Measurements from ENCODE around the gene HNRNPL. TPM values are rescaled to one million over a fixed set of nuclear protein-coding genes. Genes with fewer than 3 reads are reported as not detected.
"Not testable (repeated sequence)": the region's sequence is repeated elsewhere in the genome, so short reads cannot be mapped to it uniquely, and the experiment has no call there.

The HNRNPL gene
- total and polyA plus RNA-seq, 9 of the 15 experiments (the other 6 are each of a cell fraction or from before 2014, with no cell fraction given): 39.5 to 610 (median 299) TPM

DNA sequence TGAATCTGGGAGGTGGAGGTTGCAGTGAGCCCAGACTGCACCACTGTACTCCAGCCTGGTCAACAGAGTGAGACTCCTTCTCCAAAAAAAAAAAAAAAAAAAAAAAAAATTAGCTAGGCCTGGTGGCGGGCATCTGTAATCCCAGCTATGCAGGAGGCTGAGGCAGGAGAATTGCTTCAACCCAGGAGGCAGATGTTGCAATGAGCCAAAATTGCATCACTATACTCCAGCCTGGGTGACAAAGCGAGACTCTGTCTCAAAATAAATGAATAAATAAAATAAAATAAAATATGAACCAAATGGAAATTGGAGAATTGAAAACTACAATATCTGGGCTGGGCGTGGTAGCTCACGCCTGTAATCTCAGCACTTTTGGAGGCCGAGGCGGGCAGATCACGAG lies 20.6 kb downstream of the HNRNPL start:
- 100% methylated on average over 4 of the region's 7 CpGs for WGBS (ENCODE audit: insufficient coverage, low coverage, missing lambda C conversion rate)
- DNase-seq (ENCODE audit: extremely low read depth in 1 of 4, low spot score in 3 of 4); H4K20me1 ChIP-seq (replicated peaks; ENCODE audit: control insufficient read depth, insufficient read depth, low read length); H3K27ac ChIP-seq (ENCODE audit: extremely low read depth, low read depth, low read length); H3K9me3 ChIP-seq (replicated peaks; ENCODE audit: control insufficient read depth, insufficient read depth, low read depth, low read length); in situ Hi-C loops (cut with MboI); H3K9me1 ChIP-seq (ENCODE audit: control insufficient read depth, insufficient read depth, low read length); H3K27me3 ChIP-seq (ENCODE audit: control insufficient read depth in 2 of 2, insufficient read depth in 2 of 2, low read length in 2 of 2); FAIRE-seq; H3K4me3 ChIP-seq; H3K79me2 ChIP-seq (ENCODE audit: control insufficient read depth, insufficient read depth, low read length); BruUV-seq (replicated peaks); H2AFZ ChIP-seq (ENCODE audit: low read depth, low read length); H3K9ac ChIP-seq (ENCODE audit: insufficient read depth in 1 of 2, low read depth in 2 of 2, low read length in 2 of 2); intact Hi-C loops (cut with micrococcal nuclease); ATAC-seq; H3K4me2 ChIP-seq (ENCODE audit: insufficient read depth, low read length); POLR2A ChIA-PET; CTCF ChIA-PET (ENCODE audit: low intra/inter-chr PET ratio): not testable (repeated sequence)
- Histone ChIP-seq H3K36me3 (ENCODE audit: control insufficient read depth, insufficient read depth, low read length) (peaks cover 21% of the 10 kb centered on the region; the same call in 2 of the 3 replicates), H3K4me1 (replicated peaks in 1 of 2; ENCODE audit: control insufficient read depth in 2 of 2, insufficient read depth in 2 of 2, low read length in 2 of 2) (peaks cover 13 to 29% of the 10 kb centered on the region in 2 experiments; a peak in 4 of 5 replicates)
- TF ChIP-seq CEBPB (tag; IDR thresholded peaks at IDR 0.05): 0 out of 2 replicates have a peak, but pooled peaks have one; percentile 24
- TF ChIP-seq CEBPG (CRISPR knock-in tag; IDR thresholded peaks at IDR 0.05): peak; percentile 25; the same call in 1 of the 2 replicates
- peak in 1 of 2 experiments; percentile 38; a peak in 1 of 4 replicates for TF ChIP-seq CEBPG (tag; conservative IDR thresholded peaks at IDR 0.05 in 1 of 2, IDR thresholded peaks at IDR 0.05 in 1 of 2)

DNA sequence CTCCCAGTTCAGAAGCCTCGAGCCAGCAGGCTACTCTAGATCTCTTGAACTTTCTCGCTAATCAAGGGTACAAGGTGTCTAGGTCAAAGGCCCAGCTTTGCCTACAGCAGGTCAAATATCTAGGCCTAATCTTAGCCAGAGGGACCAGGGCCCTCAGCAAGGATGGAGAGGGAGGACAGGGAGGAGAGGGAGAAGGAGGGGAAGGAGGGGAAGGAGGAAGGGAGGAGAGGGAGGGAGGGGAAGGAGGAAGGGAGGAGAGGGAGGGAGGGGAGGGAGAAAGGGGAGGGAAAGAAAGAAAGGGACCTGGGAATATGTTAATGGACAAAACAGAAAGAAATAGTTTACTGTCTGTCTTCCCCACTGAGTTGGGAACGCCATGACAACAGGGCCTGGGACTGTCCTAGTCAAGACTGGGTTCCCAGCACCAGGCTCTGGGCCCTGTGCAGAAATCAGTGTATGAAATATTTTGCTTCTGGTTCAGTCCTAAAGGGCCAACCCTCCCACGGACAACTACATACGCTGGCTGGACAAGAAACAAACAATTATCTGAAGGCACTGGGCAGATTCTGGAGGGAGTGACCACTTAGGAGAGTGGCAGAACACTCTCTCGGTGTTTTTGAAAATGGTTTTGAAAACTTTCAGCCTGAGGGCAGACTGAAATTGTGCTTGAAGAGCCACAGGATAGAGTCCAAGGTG lies 22.8 kb downstream of the HNRNPL start:
- WGBS (ENCODE audit: insufficient coverage, low coverage, missing lambda C conversion rate): 52% methylated on average over 6 of the region's 6 CpGs
- Histone ChIP-seq H3K36me3 (ENCODE audit: control insufficient read depth, insufficient read depth, low read length) (peaks cover 21% of the 10 kb centered on the region; the same call in 2 of the 3 replicates), H3K4me2 (ENCODE audit: insufficient read depth, low read length) (no peak overlapping the region), H4K20me1 (replicated peaks; ENCODE audit: control insufficient read depth, insufficient read depth, low read length) (no peaks in the 10 kb centered on the region), H3K9me1 (ENCODE audit: control insufficient read depth, insufficient read depth, low read length) (no peaks in the 10 kb centered on the region), H3K27ac (ENCODE audit: extremely low read depth, low read depth, low read length) (no peak overlapping the region), H3K9ac (ENCODE audit: insufficient read depth in 1 of 2, low read depth in 2 of 2, low read length in 2 of 2) (no peak overlapping the region), H3K4me3 (no peak overlapping the region), H3K4me1 (replicated peaks in 1 of 2; ENCODE audit: control insufficient read depth in 2 of 2, insufficient read depth in 2 of 2, low read length in 2 of 2) (peaks cover 6 to 19% of the 10 kb centered on the region in 2 experiments; a peak in 4 of 5 replicates), H3K79me2 (ENCODE audit: control insufficient read depth, insufficient read depth, low read length) (peaks cover 10% of the 10 kb centered on the region), H3K27me3 (ENCODE audit: control insufficient read depth in 2 of 2, insufficient read depth in 2 of 2, low read length in 2 of 2) (no peaks in the 10 kb centered on the region), H2AFZ (ENCODE audit: low read depth, low read length) (no peak overlapping the region), H3K9me3 (replicated peaks; ENCODE audit: control insufficient read depth, insufficient read depth, low read depth, low read length) (peaks cover 5% of the 10 kb centered on the region)
- TF ChIP-seq ZNF263 (CRISPR knock-in tag; IDR thresholded peaks at IDR 0.05; ENCODE audit: borderline replicate concordance) (0 out of 2 replicates have a peak, but pooled peaks have one; percentile 12), SMAD4 (CRISPR knock-in tag; conservative IDR thresholded peaks at IDR 0.05) (no peak)
- intact Hi-C loops (cut with micrococcal nuclease) (no loop called here), in situ Hi-C loops (cut with MboI) (no loop called here)
- BruUV-seq (replicated peaks): no TSS peak
- no peak for ATAC-seq
- DNase-seq (ENCODE audit: extremely low read depth in 1 of 4, low spot score in 3 of 4): no peak
- ChIA-PET CTCF (ENCODE audit: low intra/inter-chr PET ratio) (no interaction called here), POLR2A (interaction anchor here (0.7 to 1.5 kb wide), 2 partner anchors 8 to 12 kb away, joined by 3 read pairs; no protein-coding TSS in a partner anchor)
- no peak for FAIRE-seq

DNA sequence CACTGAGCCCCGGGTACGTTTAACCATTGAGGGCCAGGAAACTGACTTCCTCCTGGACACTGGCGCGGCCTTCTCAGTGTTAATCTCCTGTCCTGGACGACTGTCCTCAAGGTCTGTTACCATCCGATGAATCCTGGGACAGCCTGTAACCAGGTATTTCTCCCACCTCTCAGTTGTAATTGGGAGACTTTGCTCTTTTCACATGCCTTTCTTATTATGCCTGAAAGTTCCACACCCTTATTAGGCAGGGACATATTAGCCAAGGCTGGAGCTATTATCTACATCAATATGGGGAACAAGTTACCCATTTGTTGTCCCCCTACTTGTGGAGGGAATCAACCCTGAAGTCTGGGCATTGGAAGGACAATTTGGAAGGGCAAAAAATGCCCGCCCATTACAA lies 23.9 kb downstream of the HNRNPL start:
- H3K9me1 ChIP-seq (ENCODE audit: control insufficient read depth, insufficient read depth, low read length); H3K27ac ChIP-seq (ENCODE audit: extremely low read depth, low read depth, low read length); in situ Hi-C loops (cut with MboI); H3K9me3 ChIP-seq (replicated peaks; ENCODE audit: control insufficient read depth, insufficient read depth, low read depth, low read length); intact Hi-C loops (cut with micrococcal nuclease); H4K20me1 ChIP-seq (replicated peaks; ENCODE audit: control insufficient read depth, insufficient read depth, low read length); H3K9ac ChIP-seq (ENCODE audit: insufficient read depth in 1 of 2, low read depth in 2 of 2, low read length in 2 of 2); ATAC-seq; DNase-seq (ENCODE audit: extremely low read depth in 1 of 4, low spot score in 3 of 4); FAIRE-seq; H3K4me2 ChIP-seq (ENCODE audit: insufficient read depth, low read length); CTCF ChIA-PET (ENCODE audit: low intra/inter-chr PET ratio); H3K79me2 ChIP-seq (ENCODE audit: control insufficient read depth, insufficient read depth, low read length); H3K4me3 ChIP-seq; H3K27me3 ChIP-seq (ENCODE audit: control insufficient read depth in 2 of 2, insufficient read depth in 2 of 2, low read length in 2 of 2); H2AFZ ChIP-seq (ENCODE audit: low read depth, low read length); BruUV-seq (replicated peaks): not testable (repeated sequence)
- POLR2A ChIA-PET: interaction anchor here (0.8 kb wide), 1 partner anchor 12 kb away, joined by 3 read pairs; no protein-coding TSS in a partner anchor
- H3K4me1 ChIP-seq (replicated peaks in 1 of 2; ENCODE audit: control insufficient read depth in 2 of 2, insufficient read depth in 2 of 2, low read length in 2 of 2): peaks cover 5 to 19% of the 10 kb centered on the region in 2 experiments; a peak in 4 of 5 replicates
- 91% methylated on average over 5 of the region's 7 CpGs for WGBS (ENCODE audit: insufficient coverage, low coverage, missing lambda C conversion rate)
- H3K36me3 ChIP-seq (ENCODE audit: control insufficient read depth, insufficient read depth, low read length): peaks cover 21% of the 10 kb centered on the region; the same call in 2 of the 3 replicates
